MCF 10A (cell line): Measurements from ENCODE around the gene DPYD. TPM values are rescaled to one million over a fixed set of nuclear protein-coding genes. Genes with fewer than 3 reads are reported as not detected.

Experiments used
- BruUV-seq: library from RNA; stranded (reverse); fragments of 400-500 nt; replicated peaks from 2 replicates; lab custom pipeline; 2021; lab: Mats Ljungman, UMichigan
- CTCF ChIA-PET: fragments of 300-600 bp; sonication (Branson Sonifier 250); formaldehyde crosslinking; extraction: SDS; loops from one replicate; lab custom pipeline; 2021; ENCODE audit warnings: antibody characterized with exemption, inconsistent platforms; lab: Yijun Ruan, JAX
- POLR2A ChIA-PET: fragments of 300-600, 350-650 bp; sonication (Branson Sonifier 250); formaldehyde crosslinking; extraction: SDS; loops from one replicate; lab custom pipeline; 2020; ENCODE audit warnings: antibody characterized with exemption, inconsistent platforms; lab: Yijun Ruan, JAX
- DNase-seq: peaks from one replicate; pipeline ENCODE4 v3.0.0-alpha.2; 2018; ENCODE audit not compliant: unreplicated experiment
- H3K27ac Mint-ChIP-seq: one replicate; pipeline ENCODE4 v1.8.0; 2022; ENCODE audit warnings: mild to moderate bottlenecking, low read depth, mixed read lengths; ENCODE audit not compliant: unreplicated experiment
- H3K27me3 Mint-ChIP-seq: one replicate; pipeline ENCODE4 v1.8.0; 2022; ENCODE audit warnings: mixed read lengths; ENCODE audit not compliant: insufficient read depth, unreplicated experiment
- H3K36me3 Mint-ChIP-seq: one replicate; pipeline ENCODE4 v1.8.0; 2022; ENCODE audit warnings: mild to moderate bottlenecking, moderate library complexity, mixed read lengths; ENCODE audit not compliant: insufficient read depth, unreplicated experiment
- H3K4me1 Mint-ChIP-seq: one replicate; pipeline ENCODE4 v1.8.0; 2022; ENCODE audit warnings: mixed read lengths; ENCODE audit not compliant: insufficient read depth, unreplicated experiment
- H3K4me3 Mint-ChIP-seq: one replicate; pipeline ENCODE4 v1.8.0; 2022; ENCODE audit warnings: mild to moderate bottlenecking, moderate library complexity, mixed read lengths; ENCODE audit not compliant: unreplicated experiment
- H3K9me3 Mint-ChIP-seq: one replicate; pipeline ENCODE4 v1.8.0; 2022; ENCODE audit warnings: mixed read lengths; ENCODE audit not compliant: unreplicated experiment
- CTCF ChIP-seq: fragments of 200-600 bp; IDR thresholded peaks from one replicate; pipeline ENCODE4 v1.8.0; 2022; ENCODE audit warnings: antibody characterized with exemption, mild to moderate bottlenecking; ENCODE audit not compliant: unreplicated experiment
- intact Hi-C: fragments of 100-400 bp; cut with micrococcal nuclease; formaldehyde crosslinking; loops from 2 replicates; pipeline ENCODE4 v1.14.1; 2022
- total RNA-seq: library from RNA; stranded (reverse); gene quantifications from 2 replicates; pipeline ENCODE4 v1.2.3, GENCODE V29; 2022

DPYD gene
- total RNA-seq, 1 experiment from 2014 or later: 48.2 TPM

GRCh38 chr1:97610102-97610501 lies 310.7 kb downstream of the DPYD start:
- Mint-ChIP-seq H3K4me1 (no peaks in the 10 kb centered on the region), H3K4me3 (no peak overlapping the region), H3K36me3 (peaks cover 7% of the 10 kb centered on the region), H3K27me3 (no peaks in the 10 kb centered on the region), H3K9me3 (no peaks in the 10 kb centered on the region), H3K27ac (no peak overlapping the region)
- ChIA-PET POLR2A (no interaction called here), CTCF (interaction anchor here (0.6 kb wide), 1 partner anchor 663 kb away, joined by 4 read pairs; no protein-coding TSS in a partner anchor)
- intact Hi-C loops: no loop called here
- DNase-seq: no peak
- BruUV-seq: no TSS peak
- no peak for TF ChIP-seq CTCF

GRCh38 chr1:97608272-97608671 lies 312.6 kb downstream of the DPYD start:
- ChIA-PET POLR2A (no interaction called here), CTCF (no interaction called here)
- no TSS peak for BruUV-seq
- Mint-ChIP-seq H3K27ac (no peak overlapping the region), H3K36me3 (peaks cover 7% of the 10 kb centered on the region), H3K4me3 (no peak overlapping the region), H3K9me3 (no peaks in the 10 kb centered on the region), H3K4me1 (no peaks in the 10 kb centered on the region), H3K27me3 (no peaks in the 10 kb centered on the region)
- DNase-seq: no peak
- intact Hi-C loops: no loop called here
- no peak for TF ChIP-seq CTCF

GRCh38 chr1:97603776-97604175 lies 317.1 kb downstream of the DPYD start:
- H3K27ac Mint-ChIP-seq: no peak overlapping the region
- ChIA-PET POLR2A (no interaction called here), CTCF (interaction anchor here (0.6 kb wide), 1 partner anchor 22 kb away, joined by 3 read pairs; no protein-coding TSS in a partner anchor)
- BruUV-seq: no TSS peak
- no peaks in the 10 kb centered on the region for H3K36me3 Mint-ChIP-seq
- no peak overlapping the region for H3K4me3 Mint-ChIP-seq
- H3K9me3 Mint-ChIP-seq: no peaks in the 10 kb centered on the region
- no peak for TF ChIP-seq CTCF
- no peaks in the 10 kb centered on the region for H3K4me1 Mint-ChIP-seq
- intact Hi-C loops: no loop called here
- no peak for DNase-seq
- no peaks in the 10 kb centered on the region for H3K27me3 Mint-ChIP-seq

- POLR2A ChIA-PET: no interaction called here
- H3K4me1 Mint-ChIP-seq: no peaks in the 10 kb centered on the region
- no peaks in the 10 kb centered on the region for H3K9me3 Mint-ChIP-seq
- DNase-seq: no peak
- no peak for TF ChIP-seq CTCF
- CTCF ChIA-PET: no interaction called here
- intact Hi-C loops: no loop called here
- no peak overlapping the region for H3K4me3 Mint-ChIP-seq
- H3K27ac Mint-ChIP-seq: no peak overlapping the region
- no peaks in the 10 kb centered on the region for H3K27me3 Mint-ChIP-seq
- no TSS peak for BruUV-seq
- no peaks in the 10 kb centered on the region for H3K36me3 Mint-ChIP-seq
These were observed 317.6 kb downstream of the DPYD start for GRCh38 chr1:97603218-97603617.
